Heart right ventricle (tissue), 16 donors: ENCODE results near the gene NFIL3. TPM values are rescaled to one million over a fixed set of nuclear protein-coding genes. Genes with fewer than 3 reads are reported as not detected.
A peak's percentile ranks its signal among the peaks of the same experiment; 100 is the strongest.

Source experiments
- ATAC-seq, 8 donors: fragments of 200-7000 bp; cut with Tn5 transposase; one replicate each; pipeline ENCODE4 v1.9.1; 2020; ENCODE audit warnings: mild to moderate bottlenecking in 8 of 8, moderate library complexity in 8 of 8, moderate number of reproducible peaks in 1 of 8
- DNase-seq, 2 donors: peaks; one replicate each; pipeline ENCODE4 v3.0.0-alpha.2; 2020
- H3K27ac ChIP-seq, 10 donors: fragments of 200-600 bp; sonication (generic) in 2 of 10; one replicate each; pipeline versions ENCODE4 v1.5.0 to v1.8.0; 2020 to 2022; ENCODE audit warnings: mild to moderate bottlenecking in 3 of 10
- H3K27me3 ChIP-seq, 7 donors: fragments of 200-600 bp; one replicate each; pipeline ENCODE4 v1.8.0; 2021 to 2022; ENCODE audit warnings: mild to moderate bottlenecking in 2 of 7
- H3K36me3 ChIP-seq, 9 donors: fragments of 200-600 bp; sonication (generic) in 1 of 9; one replicate each; pipeline versions ENCODE4 v1.5.0 to v1.8.0; 2020 to 2022; ENCODE audit warnings: mild to moderate bottlenecking in 2 of 9
- H3K4me1 ChIP-seq, 9 donors: fragments of 200-600 bp; sonication (generic) in 1 of 9; one replicate each; pipeline versions ENCODE4 v1.5.0 to v1.8.0; 2020 to 2022; ENCODE audit warnings: mild to moderate bottlenecking in 4 of 9
- H3K4me3 ChIP-seq, 10 donors: fragments of 200-600 bp; sonication (generic) in 2 of 10; one replicate each; pipeline versions ENCODE4 v1.5.0 to v1.8.0; 2020 to 2022; ENCODE audit warnings: mild to moderate bottlenecking in 7 of 10, moderate library complexity in 2 of 10
- H3K9me3 ChIP-seq, 11 donors: fragments of 200-600 bp in 10 of 11; sonication (generic) in 2 of 11; one replicate each; pipeline versions ENCODE4 v1.5.0 to v1.8.0; 2013 to 2022; ENCODE audit warnings: mild to moderate bottlenecking in 2 of 11, control low read depth in 1 of 11, moderate library complexity in 1 of 11
- CTCF ChIP-seq, 9 donors: fragments of 200-600 bp; sonication (generic) in 2 of 9; IDR thresholded peaks; one replicate each; pipeline versions ENCODE4 v1.5.0 to v1.8.0; 2021 to 2022; ENCODE audit warnings: antibody characterized with exemption in 9 of 9, mild to moderate bottlenecking in 5 of 9, moderate library complexity in 1 of 9
- whole genome bisulfite sequencing, 2 donors: extraction: QIAGEN DNeasy Blood & Tissue Kit; methylation state at CpG; one replicate each; pipeline ENCODE4 v1.1.7; 2013; ENCODE audit warnings: inconsistent platforms in 1 of 2; 5-methylcytosine and 5-hydroxymethylcytosine counted together
- intact Hi-C, 10 donors: fragments of 100-400 bp; cut with DNase I; formaldehyde crosslinking; loops; one replicate each; pipeline versions ENCODE4 v1.11.1 to v1.14.2; 2022
- polyA plus RNA-seq, 2 donors: library from polyadenylated mRNA; stranded (reverse); fragments of 200-250 nt; gene quantifications; one replicate each; pipeline ENCODE4 v1.2.3, GENCODE V29; 2013
- total RNA-seq, 10 donors: library from RNA; stranded (reverse); fragmentation: NEBNext Ultra II Directional in 3 of 10; extraction: Animal tissue kit (Norgen Biotek cat#: 25700) in 3 of 10; gene quantifications; one replicate each; pipeline versions ENCODE4 v1.2.1 to v1.2.4, GENCODE V29; 2021 to 2023
- donor health status: Arrhythmogenic right ventricular cardiomyopathy.
- donor health status: ischemic (EF 13 %, LVEDD 7.1; RV severe dilation, severe dysfunction).
- donor health status: healthy with polysubstance abuse.
- donor health status: DM: no; HTN: yes; CAD: no.
- donor health status: DM: no; HTN: no; CAD: no.
- donor health status: ischemic (EF 25% LVEDD 6.9; RV normal size, moderate dysfunction).
- donor health status: ischemic (EF 25% LVEDD 5.7; RV mildly dilated, moderate dysfunction).
- donor health status: healthy.
- donor health status: DM: yes; HTN: yes; CAD: no.
- donor health status: Ischemic cardiomyopathy.
- donor health status: ischemic (EF 35%, LVEDD 5.7; RV mildly dilated, moderate dysfunction).
- donor health status: nonischemic (EF 11% LVEDD 7.7; RV severe dilation, severe dysfunction).
- donor health status: DM: yes; HTN: yes; CAD: no.
- donor health status: PGD.
- donor health status: ischemic (EF 29% LVEDD 5.4; RV normal size, mild dysfunction).
- donor health status: nonischemic (EF 23%, LVEDD 6.1; RV moderate dilation, normal function).

Gene NFIL3
- total and polyA plus RNA-seq, 12 donors, result 10.8 to 88.0 (median 26.9) TPM

GRCh38 chr9:91422758-91423711 lies 597 bp downstream of the NFIL3 start:
- DNase-seq, result peak; percentile 54 to 65
- 0 to 1% methylated on average over 57 to 76 of the region's 76 CpGs for WGBS, 2 donors
- peak in 6 of 8 donors; percentile 6 to 51 (median 33) for ATAC-seq
- Histone ChIP-seq H3K36me3 (no peaks in the 10 kb centered on the region), H3K27me3 (no peaks in the 10 kb centered on the region), H3K4me3 (peak overlapping the region; percentile 48 to 83 (median 68)), H3K9me3 (no peaks in the 10 kb centered on the region), H3K4me1 (peaks cover 0 to 73% (median 33%) of the 10 kb centered on the region in 9 donors), H3K27ac (peak overlapping the region; percentile 85 to 96 (median 92))
- TF ChIP-seq CTCF (IDR thresholded peaks at IDR 0.05), result peak in 6 of 9 donors; percentile 8 to 44 (median 26)
- intact Hi-C loops, result loop anchor here in 8 of 10 donors (2.0 to 10.0 kb wide), 13 partner anchors 61 to 498 kb away; partner anchors contain the start of gene AUH (in 3 of the 8)

- no peaks in the 10 kb centered on the region for H3K27me3 ChIP-seq
- peak in 1 of 2 donors; percentile 53 for DNase-seq
- intact Hi-C loops, result loop anchor here in 8 of 10 donors (2.0 to 10.0 kb wide), 14 partner anchors 60 to 497 kb away; partner anchors contain the start of gene AUH (in 3 of the 8)
- peaks cover 0 to 73% (median 42%) of the 10 kb centered on the region in 9 donors for H3K4me1 ChIP-seq
- 1% methylated on average over 16 of the region's 16 CpGs for WGBS, 2 donors
- H3K4me3 ChIP-seq, result peak overlapping the region; percentile 48 to 83 (median 68)
- H3K9me3 ChIP-seq, result no peaks in the 10 kb centered on the region
- peak in 5 of 8 donors; percentile 15 to 53 (median 40) for ATAC-seq
- no peaks in the 10 kb centered on the region for H3K36me3 ChIP-seq
- peak overlapping the region; percentile 85 to 96 (median 92) for H3K27ac ChIP-seq
- TF ChIP-seq CTCF (IDR thresholded peaks at IDR 0.05), result no peak
Measured at GRCh38 chr9:91421971-91422757, 1.5 kb downstream of the NFIL3 start.

DNA sequence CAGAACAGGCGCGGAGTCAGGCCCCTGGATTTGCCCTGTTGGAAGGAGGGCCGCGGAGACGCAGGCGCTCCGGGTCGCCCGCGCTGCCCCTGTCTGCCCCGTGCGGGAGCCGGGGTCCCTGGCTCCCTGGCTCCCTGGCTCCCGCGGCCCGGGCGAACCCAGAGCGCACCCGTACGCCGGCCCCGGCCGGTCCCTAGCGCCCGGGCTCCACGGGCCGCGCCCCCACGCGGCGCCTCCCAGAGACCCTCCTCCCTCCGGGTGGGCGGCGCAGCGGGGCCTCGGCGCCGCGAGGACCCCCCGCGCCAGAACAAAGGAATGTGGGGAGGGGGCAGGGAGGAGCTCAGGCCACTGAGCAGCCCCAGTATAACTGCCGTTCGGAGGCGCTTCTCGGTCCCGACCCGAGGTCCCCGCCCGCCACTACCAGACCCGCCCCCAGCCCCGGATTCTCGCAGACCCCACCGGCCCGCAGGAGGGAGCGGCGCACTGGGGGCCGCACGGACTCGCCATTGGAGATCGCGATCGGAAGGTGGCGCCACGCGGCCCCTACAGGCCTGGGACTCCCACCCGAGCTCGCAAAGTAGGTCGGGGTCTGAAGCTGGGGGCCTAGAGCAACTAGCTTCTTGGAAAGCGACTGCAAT lies 2.4 kb downstream of the NFIL3 start:
- ATAC-seq, result peak in 6 of 8 donors; percentile 11 to 36 (median 28)
- peak overlapping the region; percentile 85 to 96 (median 92) for H3K27ac ChIP-seq
- peaks cover 0 to 79% (median 47%) of the 10 kb centered on the region in 9 donors for H3K4me1 ChIP-seq
- H3K4me3 ChIP-seq, result peak overlapping the region; percentile 48 to 83 (median 68)
- 1 to 3% methylated on average over 57 to 69 of the region's 69 CpGs for WGBS, 2 donors
- intact Hi-C loops, result loop anchor here in 8 of 10 donors (2.0 to 10.0 kb wide), 14 partner anchors 59 to 496 kb away; partner anchors contain the start of gene AUH (in 3 of the 8)
- peak; percentile 38 for DNase-seq
- no peaks in the 10 kb centered on the region for H3K9me3 ChIP-seq
- no peaks in the 10 kb centered on the region for H3K27me3 ChIP-seq
- TF ChIP-seq CTCF (IDR thresholded peaks at IDR 0.05), result peak in 6 of 9 donors; percentile 27 to 63 (median 46)
- no peaks in the 10 kb centered on the region for H3K36me3 ChIP-seq
